Psoas muscle (tissue), 8 donors: Measurements from ENCODE around the gene JPH3. TPM values are rescaled to one million over a fixed set of nuclear protein-coding genes. Genes with fewer than 3 reads are reported as not detected.

Source experiments
- ATAC-seq, 4 donors: fragments of 200-7000 bp; cut with Tn5 transposase; one replicate each; pipeline ENCODE4 v1.9.1; 2020; ENCODE audit warnings: moderate library complexity in 3 of 4, mild to moderate bottlenecking in 2 of 4
- DNase-seq, 2 donors: peaks; one replicate each; pipeline ENCODE4 v3.0.0-alpha.2; 2020
- H3K27ac ChIP-seq: fragments of 200-600 bp; one replicate; pipeline ENCODE4 v1.8.0; 2022
- H3K27me3 ChIP-seq, 3 donors: fragments of 200-600 bp in 1 of 3; one replicate each; pipeline versions ENCODE4 v1.6.1 to v1.8.0; 2013 to 2022; ENCODE audit warnings: low read length in 2 of 3, mild to moderate bottlenecking in 2 of 3, moderate library complexity in 1 of 3; ENCODE audit not compliant: insufficient read depth in 3 of 3
- H3K36me3 ChIP-seq, 2 donors: fragments of 200-600 bp in 1 of 2; one replicate each; pipeline versions ENCODE4 v1.6.1 to v1.8.0; 2013 to 2022; ENCODE audit warnings: low read depth in 1 of 2, mild to moderate bottlenecking in 1 of 2, moderate library complexity in 1 of 2; ENCODE audit not compliant: insufficient read depth in 1 of 2
- H3K4me1 ChIP-seq: fragments of 200-600 bp; one replicate; pipeline ENCODE4 v1.8.0; 2022
- H3K4me3 ChIP-seq: fragments of 200-600 bp; one replicate; pipeline ENCODE4 v1.8.0; 2022; ENCODE audit warnings: mild to moderate bottlenecking
- H3K9me3 ChIP-seq: fragments of 200-600 bp; one replicate; pipeline ENCODE4 v1.8.0; 2022
- WGBS, 3 donors: extraction: QIAGEN DNeasy Blood & Tissue Kit; methylation state at CpG; one replicate each; pipeline versions ENCODE4 v1.1.6 to v1.1.7; 2013; 5-methylcytosine and 5-hydroxymethylcytosine counted together
- intact Hi-C, 2 donors: fragments of 100-400 bp; cut with DNase I; formaldehyde crosslinking; loops; one replicate each; pipeline versions ENCODE4 v1.11.0 to v1.14.2; 2022
- polyA plus RNA-seq, 3 donors: library from polyadenylated mRNA; stranded (reverse); fragments of 200-250 nt; gene quantifications; one replicate each; pipeline ENCODE4 v1.2.3, GENCODE V29; 2013
- total RNA-seq, 4 donors: library from RNA; stranded (reverse); fragmentation: NEBNext Ultra II Directional in 2 of 4; extraction: Animal tissue kit (Norgen Biotek cat#: 25700) in 2 of 4; gene quantifications; one replicate each; pipeline versions ENCODE4 v1.2.1 to v1.2.4, GENCODE V29; 2021 to 2023
- TF ChIP-seq, protein P1 (sequence below): fragments of 200-600 bp; IDR thresholded peaks from one replicate; pipeline ENCODE4 v1.8.0; 2022; ENCODE audit warnings: antibody characterized with exemption
- donor health status: healthy with polysubstance abuse.
- donor health status: DM: no; HTN: no; CAD: no; lungs with moderate emphysema.
- donor health status: Bipolar disorder and iron deficiency.
- donor health status: healthy.
- donor health status: DM: yes; HTN: yes; CAD: no.
- donor health status: DM: no; HTN: no; CAD: no.
- donor health status: DM: no; HTN: no; CAD: no.
- donor health status: DM: yes; HTN: yes; CAD: no.

JPH3 gene
- total and polyA plus RNA-seq, 7 donors: 0.03 to 0.13 (median 0.04) TPM; not detected in 2

DNA sequence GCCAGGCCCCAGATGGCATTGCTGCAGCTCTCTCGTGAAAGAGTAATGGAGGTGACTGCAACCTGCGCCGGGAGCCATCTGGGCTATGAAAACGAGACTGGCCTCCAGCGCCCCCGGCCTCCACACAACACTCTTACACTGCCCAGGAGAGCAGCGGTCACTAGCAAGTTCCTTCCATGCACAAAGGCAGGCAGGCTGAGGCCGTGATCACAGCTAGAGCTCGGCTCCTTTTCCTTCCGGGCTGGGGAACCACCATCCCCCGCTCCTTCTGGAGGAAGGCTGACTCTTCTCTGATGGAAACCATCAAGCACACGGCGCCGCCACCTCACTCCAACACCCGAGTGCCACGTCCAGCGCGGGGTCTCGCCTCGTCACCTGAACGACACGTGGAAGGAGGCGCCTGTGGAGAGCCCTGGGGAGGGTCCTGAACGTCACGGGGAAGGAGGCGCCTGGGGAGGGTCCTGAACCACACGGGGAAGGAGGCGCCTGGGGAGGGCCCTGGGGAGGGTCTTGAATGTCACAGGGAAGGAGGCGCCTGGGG, 101.6 kb downstream of the JPH3 start:
- Histone ChIP-seq H3K4me3 (no peak overlapping the region), H3K27me3 (no peaks in the 10 kb centered on the region), H3K4me1 (no peaks in the 10 kb centered on the region), H3K9me3 (no peaks in the 10 kb centered on the region), H3K36me3 (peaks cover 3 to 46% of the 10 kb centered on the region in 2 donors), H3K27ac (no peak overlapping the region)
- TF ChIP-seq, protein P1, sequence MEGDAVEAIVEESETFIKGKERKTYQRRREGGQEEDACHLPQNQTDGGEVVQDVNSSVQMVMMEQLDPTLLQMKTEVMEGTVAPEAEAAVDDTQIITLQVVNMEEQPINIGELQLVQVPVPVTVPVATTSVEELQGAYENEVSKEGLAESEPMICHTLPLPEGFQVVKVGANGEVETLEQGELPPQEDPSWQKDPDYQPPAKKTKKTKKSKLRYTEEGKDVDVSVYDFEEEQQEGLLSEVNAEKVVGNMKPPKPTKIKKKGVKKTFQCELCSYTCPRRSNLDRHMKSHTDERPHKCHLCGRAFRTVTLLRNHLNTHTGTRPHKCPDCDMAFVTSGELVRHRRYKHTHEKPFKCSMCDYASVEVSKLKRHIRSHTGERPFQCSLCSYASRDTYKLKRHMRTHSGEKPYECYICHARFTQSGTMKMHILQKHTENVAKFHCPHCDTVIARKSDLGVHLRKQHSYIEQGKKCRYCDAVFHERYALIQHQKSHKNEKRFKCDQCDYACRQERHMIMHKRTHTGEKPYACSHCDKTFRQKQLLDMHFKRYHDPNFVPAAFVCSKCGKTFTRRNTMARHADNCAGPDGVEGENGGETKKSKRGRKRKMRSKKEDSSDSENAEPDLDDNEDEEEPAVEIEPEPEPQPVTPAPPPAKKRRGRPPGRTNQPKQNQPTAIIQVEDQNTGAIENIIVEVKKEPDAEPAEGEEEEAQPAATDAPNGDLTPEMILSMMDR: no peak
- no peak for DNase-seq
- WGBS, 3 donors: 83 to 93% (median 92%) methylated on average over 29 of the region's 29 CpGs
- intact Hi-C loops: no loop called here
- ATAC-seq: no peak

DNA sequence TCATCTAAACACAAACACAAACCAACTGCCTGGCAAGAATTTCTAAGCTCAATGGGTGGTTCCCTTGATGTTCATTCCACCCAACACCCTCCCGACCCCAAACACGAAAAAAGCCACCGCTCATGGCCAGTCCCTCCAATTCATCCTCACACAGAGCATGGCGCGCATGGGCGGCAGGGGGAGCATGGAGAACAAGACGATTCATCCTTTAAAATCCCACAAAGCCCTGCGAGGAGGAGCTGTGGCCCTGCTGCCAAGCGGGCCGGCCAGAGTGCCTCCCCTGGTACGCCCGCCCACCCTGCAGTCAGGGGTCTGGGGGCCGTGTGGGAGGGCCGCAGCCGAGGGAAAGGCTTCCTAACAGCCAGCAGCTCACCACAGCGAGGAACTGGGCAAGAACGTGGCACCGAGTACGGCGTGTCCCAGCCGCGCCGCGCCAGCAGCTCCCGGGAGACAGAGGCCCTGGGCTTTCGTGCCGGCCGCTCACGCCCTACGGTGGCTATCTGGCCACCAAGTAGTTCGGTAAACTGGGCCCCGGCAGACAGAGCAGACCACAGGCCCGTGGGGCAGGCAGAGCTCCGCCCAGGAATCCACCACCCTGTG, 102.5 kb downstream of the JPH3 start:
- Histone ChIP-seq H3K9me3 (no peaks in the 10 kb centered on the region), H3K27me3 (no peaks in the 10 kb centered on the region), H3K36me3 (peaks cover 3 to 52% of the 10 kb centered on the region in 2 donors), H3K4me1 (no peaks in the 10 kb centered on the region), H3K4me3 (no peak overlapping the region), H3K27ac (no peak overlapping the region)
- WGBS, 3 donors: 93 to 94% (median 93%) methylated on average over 34 of the region's 34 CpGs
- DNase-seq (no peak), ATAC-seq (no peak)
- intact Hi-C loops: no loop called here
- TF ChIP-seq, protein P1: no peak

DNA sequence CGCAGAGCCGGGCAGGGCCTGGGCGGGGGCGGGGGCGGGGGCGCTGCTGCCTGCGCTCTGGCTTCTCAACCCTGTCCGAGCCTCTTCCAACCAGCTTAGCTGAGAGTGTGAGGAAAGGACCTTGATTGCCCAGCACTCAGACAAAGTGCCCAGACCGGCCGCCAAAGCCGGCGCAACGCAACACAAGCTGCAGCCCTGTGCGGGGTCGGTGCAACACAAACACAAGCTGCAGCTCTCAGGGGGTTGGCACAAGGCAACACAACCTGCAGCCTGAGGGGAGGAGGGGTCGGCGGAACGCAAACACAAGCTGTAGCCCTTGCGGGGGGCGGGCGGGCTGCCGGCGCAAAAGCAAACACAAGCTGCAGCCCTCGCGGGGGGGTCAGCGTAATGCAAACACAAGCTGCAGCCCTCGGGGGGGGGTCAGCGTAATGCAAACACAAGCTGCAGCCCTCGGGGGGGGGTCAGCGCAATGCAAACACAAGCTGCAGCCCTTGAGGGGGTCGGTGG, 103.5 kb downstream of the JPH3 start:
- intact Hi-C loops: no loop called here
- 81 to 87% (median 85%) methylated on average over 26 to 31 of the region's 31 CpGs for WGBS, 3 donors
- DNase-seq: no peak

DNA sequence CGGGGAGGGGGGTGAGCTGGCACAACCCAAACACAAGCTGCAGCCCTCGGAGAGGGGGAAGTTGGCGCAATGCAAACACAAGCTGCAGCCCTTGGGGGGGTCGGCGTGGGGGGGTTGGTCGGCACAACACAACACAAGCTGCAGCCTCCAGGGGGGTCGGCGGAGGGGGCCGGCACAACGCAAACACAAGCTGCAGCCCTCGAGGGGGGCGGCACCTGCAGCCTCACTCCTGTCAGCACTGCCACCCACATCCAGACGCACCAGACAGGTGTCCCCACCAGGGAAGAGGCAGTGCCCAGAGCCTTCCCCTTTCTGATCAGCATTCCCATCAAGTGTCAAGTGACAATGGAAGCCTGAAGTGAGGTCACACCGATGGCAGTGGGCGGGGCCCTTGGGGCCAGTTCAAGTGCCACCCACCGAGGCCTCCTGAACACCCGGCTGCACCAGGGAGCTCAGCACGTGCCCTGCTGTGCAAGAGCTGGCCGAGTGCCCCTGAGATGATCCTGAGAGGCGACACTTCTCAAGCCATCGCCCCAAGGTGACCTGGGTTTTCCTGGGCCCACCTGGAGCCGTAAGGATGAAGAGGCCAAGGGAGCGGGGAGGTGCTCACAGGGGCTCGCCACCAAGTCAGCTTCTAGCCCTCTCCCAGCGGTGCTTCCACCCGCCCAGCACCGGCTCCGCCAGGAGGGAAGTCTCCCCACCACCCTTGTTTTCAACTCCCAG, 104.1 kb downstream of the JPH3 start:
- H3K4me3 ChIP-seq: no peak overlapping the region
- no peaks in the 10 kb centered on the region for H3K4me1 ChIP-seq
- ATAC-seq: peak in 1 of 4 donors; percentile 13
- H3K36me3 ChIP-seq: peaks cover 5 to 66% of the 10 kb centered on the region in 2 donors
- WGBS, 3 donors: 80 to 82% (median 81%) methylated on average over 28 of the region's 28 CpGs
- intact Hi-C loops: no loop called here
- TF ChIP-seq, protein P1: no peak
- H3K9me3 ChIP-seq: no peaks in the 10 kb centered on the region
- no peaks in the 10 kb centered on the region for H3K27me3 ChIP-seq
- no peak for DNase-seq
- H3K27ac ChIP-seq: no peak overlapping the region

More for the DNA sequence above, 103.5 kb downstream of the JPH3 start:
- TF ChIP-seq, protein P1: no peak
- H3K36me3 ChIP-seq: peaks cover 5 to 60% of the 10 kb centered on the region in 2 donors
- H3K27me3 ChIP-seq: no peaks in the 10 kb centered on the region
- ATAC-seq: no peak
- H3K4me3 ChIP-seq: no peak overlapping the region
- no peaks in the 10 kb centered on the region for H3K9me3 ChIP-seq
- no peaks in the 10 kb centered on the region for H3K4me1 ChIP-seq
- H3K27ac ChIP-seq: no peak overlapping the region
